MM.1S (cell line): Measurements from ENCODE around the gene ATCAY.

Experiments used
- DNase-seq: peaks from one replicate; pipeline ENCODE4 v3.0.0-alpha.2; 2015
- H2AFZ ChIP-seq: fragments of 300-600 bp; sonication (generic); 2 replicates; pipeline ENCODE4 v1.6.0; 2016; ENCODE audit warnings: antibody characterized with exemption, low read length
- H3F3A ChIP-seq: fragments of 300-600 bp; sonication (generic); 2 replicates; pipeline ENCODE4 v1.6.1; 2016; ENCODE audit warnings: mild to moderate bottlenecking, antibody characterized with exemption, low read length, moderate library complexity, mixed read lengths; ENCODE audit not compliant: insufficient read depth
- H3K27ac ChIP-seq: fragments of 300-600 bp; sonication (generic); 2 replicates; pipeline ENCODE4 v1.5.1; 2016; ENCODE audit warnings: mild to moderate bottlenecking, low read length
- H3K27me3 ChIP-seq: fragments of 300-600 bp; sonication (generic); replicated peaks from 2 replicates; pipeline ENCODE4 v1.6.0; 2016; ENCODE audit warnings: low read length; ENCODE audit not compliant: insufficient read depth
- H3K36me3 ChIP-seq: fragments of 300-600 bp; sonication (generic); replicated peaks from 2 replicates; pipeline ENCODE4 v1.6.1; 2016; ENCODE audit warnings: mild to moderate bottlenecking, low read length, mixed read lengths; ENCODE audit not compliant: insufficient read depth
- H3K4me1 ChIP-seq: fragments of 300-600 bp; sonication (generic); 2 replicates; pipeline ENCODE4 v1.6.1; 2016; ENCODE audit warnings: low read length, mixed read lengths
- H3K4me2 ChIP-seq: fragments of 300-600 bp; sonication (generic); 2 replicates; pipeline ENCODE4 v1.6.0; 2016; ENCODE audit warnings: low read depth, low read length
- H3K4me3 ChIP-seq: fragments of 300-600 bp; sonication (generic); 2 replicates; pipeline ENCODE4 v1.5.1; 2016; ENCODE audit warnings: low read length, mixed read lengths
- H3K79me2 ChIP-seq: fragments of 300-600 bp; sonication (generic); 2 replicates; pipeline ENCODE4 v1.6.1; 2016; ENCODE audit warnings: mixed run types, low read length, mixed read lengths
- H3K9ac ChIP-seq: fragments of 300-600 bp; sonication (generic); 2 replicates; pipeline ENCODE4 v1.6.1; 2016; ENCODE audit warnings: low read length, mixed read lengths
- H3K9me2 ChIP-seq: fragments of 300-600 bp; sonication (generic); replicated peaks from 2 replicates; pipeline ENCODE4 v1.6.1; 2016; ENCODE audit warnings: mild to moderate bottlenecking, low read length, mixed read lengths; ENCODE audit not compliant: insufficient read depth
- H3K9me3 ChIP-seq: fragments of 300-600 bp; sonication (generic); replicated peaks from 2 replicates; pipeline ENCODE4 v1.6.1; 2016; ENCODE audit warnings: mild to moderate bottlenecking, low read length, mixed read lengths; ENCODE audit not compliant: insufficient read depth
- H4K20me1 ChIP-seq: fragments of 300-600 bp; sonication (generic); 2 replicates; pipeline ENCODE4 v1.6.1; 2016; ENCODE audit warnings: mild to moderate bottlenecking, low read length, moderate library complexity, mixed read lengths; ENCODE audit not compliant: insufficient read depth
- EZH2 ChIP-seq: fragments of 300-600 bp; sonication (generic); optimal IDR thresholded peaks from 2 replicates; pipeline ENCODE3; 2017; ENCODE audit warnings: low read depth, mild to moderate bottlenecking, antibody characterized with exemption, low read length, mixed read lengths
- EZH2phosphoT487 ChIP-seq: fragments of 300-600 bp; sonication (generic); IDR thresholded peaks from 2 replicates; pipeline ENCODE4 v1.6.1; 2018; ENCODE audit warnings: antibody characterized with exemption, low read length
- TF ChIP-seq, protein P1 (sequence below): fragments of 300-600 bp; sonication (generic); IDR thresholded peaks from 2 replicates; pipeline ENCODE4 v1.5.1; 2016; ENCODE audit warnings: antibody characterized with exemption, low read length, mixed read lengths

ATCAY gene

DNA sequence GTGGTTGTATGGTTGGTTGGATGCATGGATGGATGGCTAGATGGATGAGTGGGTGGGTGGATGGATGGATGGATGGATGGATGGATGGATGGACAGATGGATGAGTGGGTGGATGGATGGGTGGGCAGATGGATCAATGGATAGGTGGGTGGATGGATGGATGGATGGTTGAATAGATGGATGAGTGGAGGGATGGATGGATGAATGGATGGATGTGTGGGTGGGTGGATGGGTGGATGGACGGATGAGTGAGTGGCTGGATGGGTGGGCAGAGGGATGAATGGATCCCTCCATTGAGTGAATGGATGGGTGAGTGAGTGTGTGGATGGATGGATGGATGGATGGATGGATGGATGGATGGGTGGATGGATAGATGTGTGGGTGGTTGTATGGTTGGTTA, 43.4 kb downstream of the ATCAY start:
- Histone ChIP-seq H3K36me3 (no peaks in the 10 kb centered on the region), H2AFZ (no peak overlapping the region), H3K9me3 (no peaks in the 10 kb centered on the region), H3K4me3 (no peak overlapping the region), H3K9ac (no peak overlapping the region), H3K4me2 (no peak overlapping the region), H3K9me2 (no peaks in the 10 kb centered on the region), H3K4me1 (no peaks in the 10 kb centered on the region), H3F3A (no peaks in the 10 kb centered on the region), H3K27me3 (peaks cover 83% of the 10 kb centered on the region), H4K20me1 (no peaks in the 10 kb centered on the region), H3K27ac (no peak overlapping the region), H3K79me2 (no peaks in the 10 kb centered on the region)
- TF ChIP-seq EZH2 (no peak), EZH2phosphoT487 (no peak)
- TF ChIP-seq, protein P1, sequence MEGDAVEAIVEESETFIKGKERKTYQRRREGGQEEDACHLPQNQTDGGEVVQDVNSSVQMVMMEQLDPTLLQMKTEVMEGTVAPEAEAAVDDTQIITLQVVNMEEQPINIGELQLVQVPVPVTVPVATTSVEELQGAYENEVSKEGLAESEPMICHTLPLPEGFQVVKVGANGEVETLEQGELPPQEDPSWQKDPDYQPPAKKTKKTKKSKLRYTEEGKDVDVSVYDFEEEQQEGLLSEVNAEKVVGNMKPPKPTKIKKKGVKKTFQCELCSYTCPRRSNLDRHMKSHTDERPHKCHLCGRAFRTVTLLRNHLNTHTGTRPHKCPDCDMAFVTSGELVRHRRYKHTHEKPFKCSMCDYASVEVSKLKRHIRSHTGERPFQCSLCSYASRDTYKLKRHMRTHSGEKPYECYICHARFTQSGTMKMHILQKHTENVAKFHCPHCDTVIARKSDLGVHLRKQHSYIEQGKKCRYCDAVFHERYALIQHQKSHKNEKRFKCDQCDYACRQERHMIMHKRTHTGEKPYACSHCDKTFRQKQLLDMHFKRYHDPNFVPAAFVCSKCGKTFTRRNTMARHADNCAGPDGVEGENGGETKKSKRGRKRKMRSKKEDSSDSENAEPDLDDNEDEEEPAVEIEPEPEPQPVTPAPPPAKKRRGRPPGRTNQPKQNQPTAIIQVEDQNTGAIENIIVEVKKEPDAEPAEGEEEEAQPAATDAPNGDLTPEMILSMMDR, result no peak
- no peak for DNase-seq

DNA sequence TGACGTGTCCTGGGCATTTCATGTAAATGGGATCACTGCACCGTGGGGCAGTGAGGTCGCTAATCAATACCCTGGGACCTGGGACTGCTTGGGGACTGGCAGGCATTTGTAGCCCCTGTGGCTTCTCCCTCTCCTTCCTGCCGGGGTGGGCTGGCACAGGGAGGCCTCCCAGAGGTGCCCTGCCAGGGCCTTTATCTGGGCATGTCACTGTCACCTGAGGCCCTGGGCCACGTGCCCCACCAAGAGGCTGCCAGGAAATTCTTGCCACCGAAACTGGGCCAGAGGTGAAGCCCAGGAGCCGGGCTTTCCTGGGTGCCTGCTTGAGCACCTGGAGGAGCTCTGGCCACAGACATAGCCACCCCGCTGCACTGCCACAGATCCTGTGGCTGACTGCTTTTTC, 50.6 kb downstream of the ATCAY start:
- Histone ChIP-seq H4K20me1 (no peaks in the 10 kb centered on the region), H3K36me3 (no peaks in the 10 kb centered on the region), H3F3A (no peaks in the 10 kb centered on the region), H3K4me3 (no peak overlapping the region), H3K9ac (no peak overlapping the region), H3K79me2 (no peaks in the 10 kb centered on the region), H3K9me3 (no peaks in the 10 kb centered on the region), H3K4me2 (no peak overlapping the region), H3K9me2 (no peaks in the 10 kb centered on the region), H3K27ac (no peak overlapping the region), H3K27me3 (peaks cover 94% of the 10 kb centered on the region), H3K4me1 (no peaks in the 10 kb centered on the region), H2AFZ (no peak overlapping the region)
- no peak for TF ChIP-seq EZH2
- no peak for TF ChIP-seq EZH2phosphoT487
- TF ChIP-seq, protein P1, result no peak
- no peak for DNase-seq

DNA sequence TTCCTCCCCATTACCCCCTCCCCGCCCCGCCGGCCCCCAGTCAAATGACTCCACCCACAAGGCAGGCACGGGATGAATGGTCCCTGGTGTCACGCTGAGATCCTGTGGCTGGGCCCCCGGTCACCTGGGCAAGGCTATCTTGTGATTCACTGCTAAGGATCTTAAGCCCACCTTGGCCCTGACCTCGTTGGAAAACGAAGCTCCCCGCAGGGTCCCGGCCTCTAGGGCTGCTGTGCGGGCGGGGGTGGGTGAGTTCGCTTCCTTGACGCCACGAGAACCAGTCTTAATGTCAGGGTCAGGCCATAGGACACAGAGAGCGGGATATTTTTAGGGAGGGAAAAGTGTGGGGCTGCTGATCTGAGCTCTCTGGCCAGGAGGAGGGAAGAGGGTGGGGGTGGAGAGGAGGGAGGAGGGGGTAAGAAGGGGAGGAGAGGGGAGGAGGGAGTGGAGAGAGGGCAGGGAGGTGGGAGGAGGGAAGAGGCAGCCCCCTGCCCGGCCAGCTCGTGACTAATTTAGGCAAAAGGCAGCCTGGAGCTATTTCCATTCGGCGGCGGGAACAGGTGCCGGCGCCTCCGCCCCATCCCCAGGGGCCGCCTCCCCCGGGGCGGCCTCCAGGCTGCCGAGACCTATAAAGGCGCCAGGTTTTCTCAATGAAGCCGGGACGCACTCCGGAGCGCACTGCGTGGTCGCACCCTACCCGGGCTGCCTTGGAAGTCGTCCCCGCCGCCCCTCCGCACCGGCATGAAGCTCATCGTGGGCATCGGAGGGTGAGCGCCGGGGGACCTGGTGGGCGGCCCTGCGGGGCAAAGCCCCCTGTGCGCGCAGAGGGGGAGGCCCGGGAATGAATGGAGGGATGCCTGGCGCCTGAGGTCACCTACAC, 52.7 kb downstream of the ATCAY start, which contains the start of gene NMRK2:
Gene NMRK2 (plus strand): TSS at position 139 of the 880 bp plus-strand sequence. CDS start 603 bp downstream, at position 742.
- Histone ChIP-seq H3K9ac (no peak within 1 kb of the TSS), H3K9me3 (no peaks in the 10 kb centered on the region), H3F3A (no peaks in the 10 kb centered on the region), H3K4me3 (no peak within 1 kb of the TSS), H2AFZ (no peak within 1 kb of the TSS), H3K4me1 (no peaks in the 10 kb centered on the region), H3K27me3 (peaks cover 88% of the 10 kb centered on the region), H3K79me2 (no peaks in the 10 kb centered on the region), H3K27ac (no peak within 1 kb of the TSS), H3K9me2 (no peaks in the 10 kb centered on the region), H4K20me1 (no peaks in the 10 kb centered on the region), H3K4me2 (no peak within 1 kb of the TSS), H3K36me3 (no peaks in the 10 kb centered on the region)
- no peak for DNase-seq
- TF ChIP-seq EZH2 (no peak), EZH2phosphoT487 (no peak)
- TF ChIP-seq, protein P1, result no peak
